MV-4-11 (cell line): Measurements from ENCODE around the gene CCDC124.
A peak's percentile ranks its signal among the peaks of the same experiment; 100 is the strongest.

Source experiments
- DNase-seq: peaks from one replicate; lab custom pipeline; 2025; lab: John Stamatoyannopoulos, UW

The CCDC124 gene

GRCh38 chr19:17936379-17936778 is 3.6 kb downstream of the CCDC124 start:
- no peak for DNase-seq

GRCh38 chr19:17937371-17937900 is 4.6 kb downstream of the CCDC124 start:
- no peak for DNase-seq

- peak; percentile 78 for DNase-seq
Measured at GRCh38 chr19:17938092-17938845, 5.5 kb downstream of the CCDC124 start.

GRCh38 chr19:17942181-17942580 is 9.4 kb downstream of the CCDC124 start:
- no peak for DNase-seq

- no peak for DNase-seq
Measured at GRCh38 chr19:17942582-17943273, 9.9 kb downstream of the CCDC124 start.

- no peak for DNase-seq
Measured at GRCh38 chr19:17943274-17944221, 10.7 kb downstream of the CCDC124 start.

- no peak for DNase-seq
Measured at GRCh38 chr19:17944301-17944700, 11.5 kb downstream of the CCDC124 start.

GRCh38 chr19:17946965-17947784 is 14.4 kb downstream of the CCDC124 start:
- DNase-seq = peak; percentile 59

- DNase-seq = peak; percentile 94
Measured at GRCh38 chr19:17947815-17948513, 15.1 kb downstream of the CCDC124 start.

GRCh38 chr19:17948514-17948900 is 15.7 kb downstream of the CCDC124 start:
- DNase-seq = no peak

- DNase-seq = no peak
Measured at GRCh38 chr19:17948931-17949930, 16.4 kb downstream of the CCDC124 start.

GRCh38 chr19:17949956-17950309 is 17.1 kb downstream of the CCDC124 start:
- no peak for DNase-seq

- DNase-seq = no peak
Measured at GRCh38 chr19:17950310-17951156, 17.7 kb downstream of the CCDC124 start.

- DNase-seq = peak; percentile 25
Measured at GRCh38 chr19:17951157-17951989, 18.6 kb downstream of the CCDC124 start.

GRCh38 chr19:17951990-17952976 is 19.5 kb downstream of the CCDC124 start:
- no peak for DNase-seq

- DNase-seq = no peak
Measured at GRCh38 chr19:17953316-17953801, 20.5 kb downstream of the CCDC124 start.
